HG02798 (cell line): ENCODE measurements around the gene WDR93.
"Not testable (repeated sequence)": the region's sequence is repeated elsewhere in the genome, so short reads cannot be mapped to it uniquely, and the experiment has no call there.

ENCODE experiments used
- ATAC-seq: cut with Tn5 transposase; IDR thresholded peaks from one replicate; pipeline ENCODE4 v1.9.1; 2021; ENCODE audit warnings: mild to moderate bottlenecking; ENCODE audit not compliant: unreplicated experiment, poor library complexity

Gene WDR93

DNA sequence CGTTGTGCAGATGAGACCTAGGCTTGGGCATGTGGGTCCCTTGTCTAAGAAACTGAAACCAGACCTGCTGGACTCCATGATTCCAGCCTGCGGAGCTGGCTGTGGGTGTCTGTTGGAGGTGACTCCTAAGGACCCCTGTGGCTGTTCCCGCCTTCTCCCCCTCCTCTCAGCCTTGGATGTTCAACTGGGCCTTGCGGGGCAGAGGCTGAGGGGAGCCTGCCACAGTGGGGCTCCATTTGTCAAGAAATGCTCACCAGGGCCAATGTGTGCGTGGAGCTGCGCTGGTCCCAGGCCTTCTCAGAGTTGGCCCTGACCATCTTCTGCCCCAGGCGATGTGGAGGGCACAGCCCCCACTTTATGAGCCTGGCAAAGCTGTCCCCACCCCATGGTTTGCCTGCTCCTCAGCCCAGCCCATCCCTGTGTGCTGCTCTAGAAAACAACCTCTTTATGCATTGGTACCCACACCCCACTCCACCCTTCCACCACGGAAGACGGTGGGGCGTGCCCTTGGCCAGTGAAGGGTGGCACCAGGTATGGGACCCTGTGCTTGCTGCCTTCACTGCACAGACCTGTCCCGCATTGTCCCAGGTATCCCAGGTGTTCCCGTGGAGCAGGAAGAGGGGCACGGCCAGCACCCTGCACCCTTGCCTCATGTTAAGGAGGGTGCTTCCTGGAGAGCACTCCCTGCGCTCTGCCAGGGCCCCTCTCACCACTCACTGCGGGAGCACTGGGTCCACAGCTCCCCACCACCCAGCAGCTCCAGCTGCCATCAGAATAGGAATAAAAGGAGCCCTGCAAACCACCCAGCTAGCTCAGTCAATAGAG lies 93.5 kb downstream of the WDR93 start:
- ATAC-seq: no peak

GRCh38 chr15:89784686-89784960 lies 94.0 kb downstream of the WDR93 start:
- no peak for ATAC-seq

DNA sequence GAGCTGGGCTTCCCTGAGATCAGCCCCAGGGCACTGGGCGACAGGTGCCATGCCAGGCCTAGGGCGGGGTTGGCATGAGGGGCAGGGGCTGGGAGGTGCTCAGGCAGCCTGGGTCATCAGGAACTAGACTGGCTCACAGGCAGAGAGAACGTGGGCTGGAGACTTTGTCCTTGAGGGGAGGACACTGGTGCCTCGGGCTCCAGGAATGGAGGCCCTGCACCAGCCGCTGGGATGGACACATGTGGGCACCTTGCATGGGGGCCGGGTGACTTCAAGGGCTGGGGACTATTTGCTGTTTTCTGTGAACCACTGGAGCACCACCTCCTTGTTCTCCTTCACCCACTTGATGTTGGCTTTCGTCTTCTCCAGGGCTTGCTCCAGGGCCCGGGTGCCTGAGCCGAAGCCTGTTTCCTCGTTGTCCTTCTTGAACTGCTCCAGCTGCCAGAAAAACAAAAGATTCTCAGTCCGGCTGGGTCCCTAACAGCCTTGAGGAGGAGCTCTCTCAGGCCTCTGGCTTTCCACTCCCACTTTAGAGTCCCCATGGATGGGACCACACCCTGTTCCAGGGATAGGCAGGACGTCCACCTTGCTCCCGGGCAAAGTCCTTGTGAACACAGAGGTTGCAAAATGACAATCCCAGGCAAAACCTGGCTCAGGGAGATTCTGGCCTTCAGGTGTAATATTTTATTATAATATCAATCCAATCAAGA lies 94.6 kb downstream of the WDR93 start:
- ATAC-seq: no peak

DNA sequence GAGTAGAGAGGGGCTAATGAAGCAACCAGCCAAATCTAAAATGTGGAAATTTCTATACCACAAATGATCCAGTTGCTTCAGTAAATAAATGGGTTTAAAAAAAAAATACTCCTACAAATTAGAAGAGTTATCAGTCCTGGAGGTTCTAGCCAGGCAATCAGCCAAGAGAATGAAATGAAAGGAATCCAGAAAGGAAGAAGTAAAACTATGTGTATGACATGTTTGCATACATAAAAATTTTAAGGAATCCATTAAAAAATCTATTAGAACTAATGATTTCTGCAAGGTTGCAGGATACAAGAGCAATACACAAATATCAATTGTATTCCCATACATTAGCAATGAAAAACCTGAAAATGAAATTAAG lies 95.1 kb downstream of the WDR93 start:
- no peak for ATAC-seq

DNA sequence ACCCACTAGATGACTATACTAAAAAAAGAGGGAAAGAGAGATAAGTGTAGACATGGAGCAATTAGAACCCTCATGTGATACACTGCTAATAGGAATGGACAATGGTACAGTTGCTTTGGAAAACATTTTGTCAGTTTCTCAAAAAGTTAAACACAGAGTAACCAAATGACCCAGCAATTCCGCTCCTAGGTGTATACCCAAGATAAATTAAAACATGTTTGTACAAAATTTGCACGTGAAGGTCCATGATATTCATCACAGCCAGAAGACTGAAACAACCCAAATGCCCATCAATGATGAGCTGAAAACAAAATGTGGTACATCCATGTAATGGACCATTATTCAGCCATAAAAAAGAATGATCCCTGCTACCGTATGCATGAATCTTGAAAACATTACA lies 97.3 kb downstream of the WDR93 start:
- no peak for ATAC-seq

GRCh38 chr15:89788585-89788984 lies 98.0 kb downstream of the WDR93 start:
- ATAC-seq: not testable (repeated sequence)

DNA sequence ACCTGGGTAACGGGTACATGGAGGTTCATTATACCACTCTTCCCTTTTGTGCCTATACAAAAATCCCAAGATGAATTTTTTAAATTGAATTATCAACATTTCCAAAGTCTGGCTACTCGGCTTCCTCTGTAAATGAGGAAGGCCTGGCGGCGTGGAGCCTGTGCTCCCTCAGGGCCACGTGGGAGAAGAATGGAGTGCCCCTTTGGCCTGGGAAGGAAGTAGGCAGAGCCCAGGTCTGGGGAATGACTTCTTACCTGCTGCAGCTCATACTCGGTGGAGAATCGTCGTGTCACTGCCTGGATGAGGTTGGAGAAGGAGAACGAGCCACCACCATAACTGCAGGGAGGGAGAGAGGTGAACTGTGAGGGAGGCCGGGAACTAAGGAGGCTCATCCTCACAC lies 99.6 kb downstream of the WDR93 start:
- ATAC-seq: no peak

DNA sequence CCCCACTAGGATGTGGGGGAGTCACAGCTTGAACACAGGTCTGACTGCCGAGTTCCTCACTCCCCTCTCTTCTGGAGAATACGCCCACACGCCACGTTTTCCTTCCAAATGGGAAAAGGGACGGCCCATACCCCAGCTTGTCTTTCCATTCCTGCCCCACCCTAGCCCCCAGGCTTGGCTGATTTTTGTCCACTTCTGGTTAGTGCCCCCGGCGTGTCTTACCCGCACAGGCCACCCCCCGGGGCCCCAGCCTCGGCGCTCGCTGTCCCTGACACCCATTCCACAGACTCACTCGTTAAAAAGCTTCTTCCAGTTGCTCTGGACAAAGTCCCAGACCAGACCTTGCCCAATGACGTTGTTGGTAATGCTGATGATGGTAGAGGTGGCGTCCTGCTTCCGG lies 100.0 kb downstream of the WDR93 start:
- no peak for ATAC-seq

- no peak for ATAC-seq
Measured at GRCh38 chr15:89792106-89792805, 101.6 kb downstream of the WDR93 start.
